SK-N-SH treated with all-trans-retinoic acid at 6 μM for 48 hours (cell line): ENCODE data around the gene ZACN.

Experiments
- ARNTL ChIP-seq: fragments of 450-650 bp; formaldehyde crosslinking; IDR thresholded peaks from 2 replicates; pipeline ENCODE4 v1.5.0; 2020; ENCODE audit warnings: low read depth, mild to moderate bottlenecking, moderate library complexity, borderline replicate concordance
- ZFP30 ChIP-seq: fragments of 450-650 bp; formaldehyde crosslinking; IDR thresholded peaks from 2 replicates; pipeline ENCODE4 v1.5.0; 2022; ENCODE audit warnings: mild to moderate bottlenecking, moderate library complexity
- ZNF8 ChIP-seq: fragments of 450-650 bp; formaldehyde crosslinking; IDR thresholded peaks from 2 replicates; pipeline ENCODE4 v1.5.0; 2020; ENCODE audit warnings: mild to moderate bottlenecking, moderate library complexity
- TF ChIP-seq, protein P1 (sequence below): fragments of 250-450 bp; sonication (Bioruptor Pico); IDR thresholded peaks from 2 replicates; pipeline ENCODE4 v1.8.0; 2020; ENCODE audit warnings: mild to moderate bottlenecking, moderate library complexity, borderline replicate concordance

DNA sequence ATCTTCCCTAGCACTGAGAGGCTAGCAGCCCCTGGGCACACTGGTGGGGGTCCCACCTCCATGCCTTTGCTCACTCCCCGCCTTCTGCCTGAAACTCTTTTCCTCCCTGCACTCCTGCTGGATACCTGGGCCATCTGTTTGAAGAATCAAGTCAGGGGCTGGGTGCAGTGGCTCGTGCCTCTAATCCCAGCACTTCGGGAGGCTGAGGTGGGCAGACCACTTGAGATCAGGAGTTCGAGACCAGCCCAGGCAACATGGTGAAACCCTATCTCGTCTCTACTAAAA, 46.4 kb downstream of the ZACN start:
- TF ChIP-seq ARNTL (CRISPR knock-in tag) (no peak), ZNF8 (CRISPR knock-in tag) (no peak), ZFP30 (no peak)
- TF ChIP-seq, protein P1, sequence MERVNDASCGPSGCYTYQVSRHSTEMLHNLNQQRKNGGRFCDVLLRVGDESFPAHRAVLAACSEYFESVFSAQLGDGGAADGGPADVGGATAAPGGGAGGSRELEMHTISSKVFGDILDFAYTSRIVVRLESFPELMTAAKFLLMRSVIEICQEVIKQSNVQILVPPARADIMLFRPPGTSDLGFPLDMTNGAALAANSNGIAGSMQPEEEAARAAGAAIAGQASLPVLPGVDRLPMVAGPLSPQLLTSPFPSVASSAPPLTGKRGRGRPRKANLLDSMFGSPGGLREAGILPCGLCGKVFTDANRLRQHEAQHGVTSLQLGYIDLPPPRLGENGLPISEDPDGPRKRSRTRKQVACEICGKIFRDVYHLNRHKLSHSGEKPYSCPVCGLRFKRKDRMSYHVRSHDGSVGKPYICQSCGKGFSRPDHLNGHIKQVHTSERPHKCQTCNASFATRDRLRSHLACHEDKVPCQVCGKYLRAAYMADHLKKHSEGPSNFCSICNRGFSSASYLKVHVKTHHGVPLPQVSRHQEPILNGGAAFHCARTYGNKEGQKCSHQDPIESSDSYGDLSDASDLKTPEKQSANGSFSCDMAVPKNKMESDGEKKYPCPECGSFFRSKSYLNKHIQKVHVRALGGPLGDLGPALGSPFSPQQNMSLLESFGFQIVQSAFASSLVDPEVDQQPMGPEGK (CRISPR knock-in tag): no peak
